GM23248 (cell line): ENCODE data around the gene PLXNB1. TPM values are rescaled to one million over a fixed set of nuclear protein-coding genes. Genes with fewer than 3 reads are reported as not detected.

Source experiments
- DNase-seq: peaks from one replicate; pipeline ENCODE4 v3.0.0-alpha.2; 2015
- H2AFZ ChIP-seq: fragments of 200-600 bp; sonication (generic); 2 replicates; pipeline ENCODE4 v1.6.1; 2016; ENCODE audit warnings: antibody characterized with exemption
- H3F3A ChIP-seq: fragments of 200-600 bp; sonication (generic); 2 replicates; pipeline ENCODE4 v1.6.1; 2016; ENCODE audit warnings: mild to moderate bottlenecking, antibody characterized with exemption, mixed run types; ENCODE audit not compliant: insufficient read depth
- H3K27ac ChIP-seq: fragments of 200-600 bp; sonication (generic); 2 replicates; pipeline ENCODE4 v1.5.1; 2016; ENCODE audit warnings: mild to moderate bottlenecking
- H3K27me3 ChIP-seq: fragments of 200-600 bp; sonication (generic); replicated peaks from 2 replicates; pipeline ENCODE4 v1.6.1; 2016; ENCODE audit warnings: mild to moderate bottlenecking; ENCODE audit not compliant: insufficient read depth
- H3K36me3 ChIP-seq: fragments of 200-600 bp; sonication (generic); 2 replicates; pipeline ENCODE4 v1.6.1; 2016; ENCODE audit warnings: low read depth, mild to moderate bottlenecking
- H3K4me1 ChIP-seq: fragments of 200-600 bp; sonication (generic); 2 replicates; pipeline ENCODE4 v1.6.1; 2016; ENCODE audit warnings: mild to moderate bottlenecking; ENCODE audit not compliant: insufficient read depth
- H3K4me2 ChIP-seq: fragments of 200-600 bp; sonication (generic); one replicate; pipeline ENCODE4 v1.6.1; 2016; ENCODE audit warnings: mild to moderate bottlenecking; ENCODE audit not compliant: unreplicated experiment
- H3K4me3 ChIP-seq: fragments of 200-600 bp; sonication (generic); 2 replicates; pipeline ENCODE4 v1.5.1; 2016; ENCODE audit warnings: mild to moderate bottlenecking
- H3K79me2 ChIP-seq: fragments of 200-600 bp; sonication (generic); 2 replicates; pipeline ENCODE4 v1.6.1; 2016; ENCODE audit warnings: mild to moderate bottlenecking; ENCODE audit not compliant: insufficient read depth
- H3K9ac ChIP-seq: fragments of 200-600 bp; sonication (generic); 2 replicates; pipeline ENCODE4 v1.6.1; 2016; ENCODE audit warnings: mild to moderate bottlenecking
- H3K9me2 ChIP-seq: fragments of 200-600 bp; sonication (generic); 2 replicates; pipeline ENCODE4 v1.6.1; 2016; ENCODE audit warnings: mixed run types, mild to moderate bottlenecking, moderate library complexity; ENCODE audit not compliant: insufficient read depth
- H3K9me3 ChIP-seq: fragments of 200-600 bp; sonication (generic); one replicate; pipeline ENCODE4 v1.6.1; 2017; ENCODE audit warnings: low read depth
- H4K20me1 ChIP-seq: fragments of 200-600 bp; sonication (generic); 2 replicates; pipeline ENCODE4 v1.6.0; 2016; ENCODE audit not compliant: insufficient read depth
- EZH2 ChIP-seq: fragments of 200-600 bp; sonication (generic); IDR thresholded peaks from 2 replicates; pipeline ENCODE4 v1.6.1; 2018; ENCODE audit warnings: antibody characterized with exemption, mild to moderate bottlenecking; ENCODE audit not compliant: insufficient read depth, poor library complexity, severe bottlenecking
- EZH2phosphoT487 ChIP-seq: fragments of 200-600 bp; sonication (generic); IDR thresholded peaks from 2 replicates; pipeline ENCODE4 v1.6.1; 2018; ENCODE audit warnings: antibody characterized with exemption, moderate library complexity, mild to moderate bottlenecking, low read depth; ENCODE audit not compliant: insufficient read depth
- WGBS, 2 experiments: methylation state at CpG; one replicate each; pipeline ENCODE4 v1.1.6; 2015 to 2017; ENCODE audit warnings: low lambda C conversion rate in 2 of 2, low coverage in 1 of 2; ENCODE audit errors: missing lambda C conversion rate in 2 of 2; 5-methylcytosine and 5-hydroxymethylcytosine counted together
- in situ Hi-C: fragments of 300-500 bp; cut with MboI; formaldehyde crosslinking; loops from 2 replicates; pipeline ENCODE4 v1.15.0; 2020
- polyA plus RNA-seq: library from polyadenylated mRNA; unstranded; fragments of >200 nt; fragmentation: Nextera tagmentation; extraction: Ambion mirVana; gene quantifications from 2 replicates; pipeline ENCODE4 v1.2.1, GENCODE V29; 2016
- total RNA-seq: library from RNA; depleted of rRNA; stranded (reverse); fragments of >200 nt; shearing (Covaris generic); gene quantifications from 2 replicates; pipeline ENCODE4 v1.2.3, GENCODE V29; 2014

PLXNB1 gene
- total and polyA plus RNA-seq, 2 experiments from 2014 or later = 3.3 to 5.5 TPM

- Histone ChIP-seq H3K27me3 (no peaks in the 10 kb centered on the region), H3K4me2 (no peak overlapping the region), H3K4me1 (peaks cover 34% of the 10 kb centered on the region), H3K9me2 (no peaks in the 10 kb centered on the region), H3K36me3 (peaks cover 6% of the 10 kb centered on the region; the same call in 1 of the 2 replicates), H4K20me1 (no peaks in the 10 kb centered on the region), H3K9me3 (no peaks in the 10 kb centered on the region), H3K4me3 (no peak overlapping the region), H3K27ac (no peak overlapping the region), H2AFZ (no peak overlapping the region), H3F3A (peaks cover 18% of the 10 kb centered on the region), H3K79me2 (peaks cover 63% of the 10 kb centered on the region), H3K9ac (peak overlapping the region; percentile 92; the same call in 1 of the 2 replicates)
- 43 to 52% methylated on average over 8 of the region's 8 CpGs for WGBS, 2 experiments
- no peak for TF ChIP-seq EZH2
- TF ChIP-seq EZH2phosphoT487 = no peak
- no peak for DNase-seq
- in situ Hi-C loops = loop anchor here (5.0 kb wide), 1 partner anchor 84 kb away; no protein-coding TSS in a partner anchor
Observed at GRCh38 chr3:48468329-48468731, 38.4 kb upstream of the PLXNB1 start.

DNA sequence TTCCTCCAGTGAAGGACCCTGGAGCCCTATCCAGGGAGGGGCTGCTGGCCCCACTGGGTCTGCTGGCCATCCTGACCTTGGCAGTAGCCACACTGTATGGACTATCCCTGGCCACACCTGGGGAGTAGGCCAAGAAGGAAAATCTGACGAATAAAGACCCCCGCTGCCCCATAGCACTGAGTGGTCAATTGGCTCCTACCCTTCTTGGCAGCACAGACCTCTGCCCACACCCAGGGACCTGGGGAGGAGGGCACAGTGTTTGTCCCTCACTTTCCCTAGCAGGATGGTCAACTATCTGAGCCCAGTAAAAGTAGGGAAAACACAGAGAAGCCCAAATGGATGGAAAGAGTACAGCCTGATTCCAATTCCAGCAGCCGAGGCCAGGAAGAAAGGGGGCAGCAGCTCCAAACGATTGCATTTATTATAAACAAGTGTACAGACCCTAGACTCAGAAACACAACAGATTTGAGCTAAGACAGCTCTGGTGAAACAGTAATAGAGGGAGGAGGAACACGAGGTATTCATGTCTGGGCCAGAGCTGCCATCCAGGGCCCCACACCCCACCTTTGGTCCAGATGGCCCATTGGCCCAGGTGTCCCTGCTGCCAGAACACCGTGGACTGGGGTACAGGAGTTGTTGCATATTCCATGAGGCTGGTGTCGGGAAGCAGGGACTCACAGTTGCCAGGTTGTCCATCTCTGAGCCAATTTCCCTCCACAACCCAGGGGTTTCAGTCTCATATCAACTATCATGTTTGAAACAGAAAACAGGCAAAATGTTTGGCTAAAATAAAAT, 37.8 kb upstream of the PLXNB1 start:
- H3K9ac ChIP-seq = peak overlapping the region; percentile 92
- peaks cover 6% of the 10 kb centered on the region; the same call in 1 of the 2 replicates for H3K36me3 ChIP-seq
- no peaks in the 10 kb centered on the region for H3K9me2 ChIP-seq
- in situ Hi-C loops = loop anchor here (5.0 kb wide), 1 partner anchor 85 kb away; no protein-coding TSS in a partner anchor
- no peaks in the 10 kb centered on the region for H4K20me1 ChIP-seq
- peaks cover 32% of the 10 kb centered on the region for H3K4me1 ChIP-seq
- H3K9me3 ChIP-seq = no peaks in the 10 kb centered on the region
- peaks cover 17% of the 10 kb centered on the region for H3F3A ChIP-seq
- WGBS, 2 experiments = 42 to 53% methylated on average over 7 of the region's 7 CpGs
- no peak for DNase-seq
- peak overlapping the region; percentile 99 for H3K27ac ChIP-seq
- H3K79me2 ChIP-seq = peaks cover 62% of the 10 kb centered on the region
- TF ChIP-seq EZH2phosphoT487 = no peak
- TF ChIP-seq EZH2 = no peak
- H3K27me3 ChIP-seq = no peaks in the 10 kb centered on the region
- peak overlapping the region; percentile 69 for H3K4me2 ChIP-seq
- H2AFZ ChIP-seq = no peak overlapping the region
- H3K4me3 ChIP-seq = peak overlapping the region; percentile 73; the same call in 1 of the 2 replicates

DNA sequence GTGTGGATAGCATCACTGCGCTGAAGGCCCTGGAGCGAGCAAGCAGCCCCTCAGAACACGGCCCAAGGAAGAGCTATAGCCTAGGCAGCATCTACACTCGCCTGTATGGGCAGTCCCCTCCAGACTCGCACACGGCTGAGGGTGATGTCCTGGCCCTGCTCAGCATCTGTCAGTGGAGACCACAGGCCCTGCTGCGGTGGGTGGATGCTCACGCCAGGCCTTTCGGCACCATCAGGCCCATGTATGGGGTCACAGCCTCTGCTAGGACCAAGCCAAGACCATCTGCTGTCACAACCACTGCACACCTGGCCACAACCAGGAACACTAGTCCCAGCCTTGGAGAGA, 37.2 kb upstream of the PLXNB1 start:
- peak overlapping the region; percentile 69 for H3K4me2 ChIP-seq
- H3K9ac ChIP-seq = peak overlapping the region; percentile 92
- no peak for TF ChIP-seq EZH2
- TF ChIP-seq EZH2phosphoT487 = no peak
- WGBS, 2 experiments = 74 to 75% methylated on average over 9 of the region's 9 CpGs
- H3K79me2 ChIP-seq = peaks cover 56% of the 10 kb centered on the region
- peaks cover 6% of the 10 kb centered on the region; the same call in 1 of the 2 replicates for H3K36me3 ChIP-seq
- no peaks in the 10 kb centered on the region for H3K9me3 ChIP-seq
- H3K4me3 ChIP-seq = peak overlapping the region; percentile 73
- H3K27me3 ChIP-seq = no peaks in the 10 kb centered on the region
- no peaks in the 10 kb centered on the region for H4K20me1 ChIP-seq
- peaks cover 31% of the 10 kb centered on the region for H3K4me1 ChIP-seq
- peaks cover 17% of the 10 kb centered on the region for H3F3A ChIP-seq
- in situ Hi-C loops = loop anchor here (5.0 kb wide), 1 partner anchor 85 kb away; no protein-coding TSS in a partner anchor
- H2AFZ ChIP-seq = no peak overlapping the region
- H3K9me2 ChIP-seq = no peaks in the 10 kb centered on the region
- no peak for DNase-seq
- peak overlapping the region; percentile 99 for H3K27ac ChIP-seq

GRCh38 chr3:48466386-48467109, 36.7 kb upstream of the PLXNB1 start:
- Histone ChIP-seq H3K4me2 (peak overlapping the region; percentile 69), H3K79me2 (peaks cover 51% of the 10 kb centered on the region), H3K9ac (peak overlapping the region; percentile 92), H3K9me2 (no peaks in the 10 kb centered on the region), H3K36me3 (peaks cover 6% of the 10 kb centered on the region; the same call in 1 of the 2 replicates), H3K4me3 (peak overlapping the region; percentile 73), H3K27ac (peak overlapping the region; percentile 99), H3F3A (peaks cover 17% of the 10 kb centered on the region), H2AFZ (no peak overlapping the region), H4K20me1 (no peaks in the 10 kb centered on the region), H3K27me3 (no peaks in the 10 kb centered on the region), H3K9me3 (no peaks in the 10 kb centered on the region), H3K4me1 (peaks cover 25% of the 10 kb centered on the region)
- 24 to 26% methylated on average over 17 to 18 of the region's 19 CpGs for WGBS, 2 experiments
- no peak for TF ChIP-seq EZH2
- TF ChIP-seq EZH2phosphoT487 = no peak
- in situ Hi-C loops = loop anchor here (5.0 kb wide), 1 partner anchor 86 kb away; no protein-coding TSS in a partner anchor
- DNase-seq = peak; percentile 42
